Measurements from ENCODE around the gene HDAC4.

HDAC4 gene

DNA sequence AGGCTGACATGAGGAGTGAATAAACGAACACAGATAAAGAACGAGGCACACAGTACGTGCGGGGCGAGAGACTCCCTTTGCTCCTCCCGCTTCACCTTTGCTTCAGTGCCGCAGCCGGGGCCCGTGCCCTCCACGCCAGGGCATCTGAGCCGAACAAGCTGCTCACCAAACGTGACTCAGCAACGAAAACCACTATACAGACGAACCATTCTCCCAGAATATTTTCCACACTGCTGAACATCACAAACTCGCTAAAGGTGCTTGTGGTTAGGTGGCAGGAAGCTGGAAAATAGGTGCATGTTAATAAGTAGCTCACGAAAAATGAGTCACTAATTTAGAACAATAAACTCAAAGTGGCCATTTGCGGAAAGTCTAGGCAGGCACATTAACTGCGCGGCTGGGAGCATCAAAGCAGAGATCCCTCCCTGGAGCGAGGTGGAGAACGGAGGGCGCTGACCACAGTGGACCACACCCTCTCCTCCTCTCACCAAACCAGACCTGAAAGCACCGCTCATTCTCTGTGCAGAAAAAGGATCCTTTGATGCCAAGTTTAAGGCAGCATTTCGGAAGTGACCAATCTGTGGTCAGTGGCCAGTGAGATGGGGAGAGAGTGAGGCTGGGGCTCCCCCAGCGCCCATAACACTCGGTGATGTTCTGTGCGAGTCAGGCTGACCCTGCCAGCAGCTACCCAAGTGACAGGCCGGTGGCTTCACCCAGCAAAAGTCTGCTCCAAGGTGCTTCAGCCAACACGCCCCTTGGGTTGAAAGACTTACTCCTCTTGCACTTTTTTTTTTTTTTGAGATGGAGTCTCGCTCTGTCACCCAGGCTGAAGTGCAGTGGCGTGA, 153.2 kb downstream of the HDAC4 start:
- no peak for DNase-seq

GRCh38 chr2:239246723-239247122, 154.1 kb downstream of the HDAC4 start:
- DNase-seq: peak; percentile 28 to 73

DNA sequence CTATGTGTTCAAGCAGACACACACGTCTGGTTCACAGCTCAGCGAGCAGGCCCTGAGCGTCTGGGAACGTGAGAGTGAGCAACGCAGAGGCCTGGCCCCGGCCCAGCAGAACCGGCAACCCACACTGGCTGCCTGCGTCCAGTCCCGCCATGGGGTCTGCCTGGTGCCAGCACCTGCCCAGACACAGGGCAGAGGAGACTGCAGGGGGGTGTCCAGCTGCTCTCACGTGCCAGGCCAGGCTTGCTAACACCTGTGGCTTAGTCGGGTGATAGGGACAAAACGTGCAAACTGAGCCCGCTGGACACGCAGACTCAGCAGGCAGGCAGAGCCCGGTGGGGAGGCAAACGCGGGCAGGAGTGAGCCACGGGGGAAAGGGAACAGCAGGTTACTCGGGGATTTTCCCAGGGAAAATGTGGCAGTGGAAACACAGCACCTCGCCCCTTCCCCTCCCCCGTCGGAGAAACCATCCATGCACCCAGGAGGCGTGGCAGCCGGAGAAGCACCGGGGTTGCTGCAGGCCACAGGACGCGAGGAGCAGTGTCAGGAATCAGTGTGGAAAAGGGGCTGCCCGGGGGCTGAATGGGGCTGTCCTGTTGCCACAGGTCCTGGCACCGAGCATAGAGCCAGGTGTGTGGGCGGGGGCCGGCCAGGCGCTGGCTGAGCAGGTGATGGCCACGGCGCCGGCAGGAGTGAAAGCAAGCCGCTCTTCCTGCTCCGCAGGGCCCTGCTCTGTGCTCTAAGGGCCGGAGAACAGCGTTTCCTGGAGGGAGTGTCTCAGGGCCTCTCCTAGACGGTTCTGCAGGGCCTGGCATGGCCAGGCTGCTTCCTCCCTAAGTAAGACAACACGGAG, 154.7 kb downstream of the HDAC4 start:
- peak; percentile 39 to 69 for DNase-seq

DNA sequence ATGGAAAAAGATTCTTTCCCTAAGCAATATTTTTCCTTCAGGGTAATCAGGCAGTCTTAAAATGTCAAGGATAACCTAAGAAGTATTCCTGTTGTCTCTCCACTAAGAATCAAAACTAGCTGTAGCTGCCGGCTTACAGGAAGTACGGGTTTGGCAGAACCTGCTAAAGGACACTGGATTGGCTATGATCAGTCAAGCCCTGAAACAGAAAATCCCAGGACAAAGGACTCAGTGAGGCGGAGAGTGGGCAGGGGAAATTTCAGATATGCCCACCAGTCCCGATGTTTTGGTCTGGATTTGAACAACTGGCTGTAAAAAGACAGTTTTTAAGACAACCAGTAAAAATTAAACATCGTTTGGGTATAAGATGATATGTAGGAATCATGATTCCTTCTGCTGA, 155.7 kb downstream of the HDAC4 start:
- DNase-seq: peak in 1 of 2 experiments; percentile 15

DNA sequence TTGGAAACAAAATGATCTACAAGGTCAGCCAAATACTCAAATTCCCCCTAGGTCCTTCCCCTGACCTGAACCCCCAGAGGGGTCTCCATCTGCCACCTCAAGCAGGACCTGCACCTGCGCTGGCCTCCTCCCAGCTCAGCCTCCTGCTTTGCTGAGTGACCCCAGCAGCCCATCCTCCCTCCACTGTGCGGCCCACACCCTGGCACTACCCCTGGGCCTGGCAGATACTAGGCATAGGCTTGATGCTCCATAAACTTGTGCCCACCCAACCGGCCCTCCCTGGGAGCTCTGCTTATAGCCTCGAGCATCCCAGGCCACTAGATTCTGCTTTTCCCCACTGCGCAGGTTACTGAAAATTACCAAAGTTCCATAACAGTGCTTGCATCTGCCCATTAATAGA, 156.2 kb downstream of the HDAC4 start:
- no peak for DNase-seq

- no peak for DNase-seq
These were observed 159.3 kb downstream of the HDAC4 start for GRCh38 chr2:239241431-239241960.

DNA sequence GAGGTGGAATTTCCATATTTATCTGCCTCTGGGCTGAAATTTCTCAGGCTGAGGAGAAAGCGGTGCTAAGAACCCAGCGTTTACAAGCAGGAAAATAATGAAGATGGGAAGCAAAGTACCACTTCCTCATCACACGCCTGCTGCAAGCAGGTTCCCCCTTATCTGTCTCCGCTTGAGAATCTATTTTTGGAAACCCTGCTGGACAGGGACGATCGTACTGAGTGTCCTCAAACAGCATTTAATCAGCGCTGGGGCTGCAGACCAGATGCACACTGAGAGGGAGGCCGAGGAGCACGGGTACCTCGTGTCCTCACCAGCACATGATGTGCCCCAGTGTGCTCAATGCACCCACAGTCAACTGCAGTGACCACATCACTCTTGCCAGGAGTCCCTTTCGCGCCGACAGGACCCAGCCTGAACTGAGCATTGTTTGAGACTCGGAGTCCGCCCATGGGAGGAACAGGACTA, 160.4 kb downstream of the HDAC4 start:
- no peak for DNase-seq

DNA sequence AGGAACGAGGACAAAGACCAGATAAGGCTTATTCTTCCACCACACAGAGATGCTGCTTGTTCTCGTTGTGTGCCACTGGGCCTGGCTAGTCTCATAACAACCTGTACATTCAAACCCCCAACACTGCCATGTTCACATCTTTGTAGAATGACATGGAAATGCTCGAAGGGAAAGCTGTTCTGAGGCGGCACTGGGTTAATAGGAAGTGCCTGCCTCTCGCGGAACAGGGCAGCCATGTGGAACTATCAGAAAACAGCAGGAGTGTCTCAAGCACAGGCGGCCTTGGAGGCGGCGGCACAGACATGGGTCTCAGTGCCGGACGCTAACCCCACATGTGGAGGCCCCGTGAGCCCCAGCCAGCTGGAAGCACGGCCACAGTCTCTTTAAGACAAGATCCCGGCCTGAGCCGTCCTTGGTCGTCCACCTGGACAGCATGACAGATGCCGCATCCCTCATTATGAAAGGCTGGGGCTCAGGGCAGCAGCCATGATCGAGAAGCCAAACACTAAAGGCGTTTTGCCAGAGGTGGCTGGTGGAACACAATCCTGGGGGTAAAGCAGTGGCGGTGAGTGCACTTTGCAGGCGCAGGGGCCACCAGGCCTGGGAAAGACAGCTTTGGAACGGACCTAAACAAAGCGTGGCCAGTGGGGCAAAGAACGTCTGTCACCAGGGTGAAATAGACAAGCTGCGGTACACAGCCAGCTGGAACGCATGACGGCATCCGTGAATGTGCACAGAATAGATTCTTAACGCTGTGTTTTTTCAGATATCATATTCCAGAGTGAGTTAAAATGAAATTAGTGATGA, 161.0 kb downstream of the HDAC4 start:
- peak in 1 of 2 experiments; percentile 5 for DNase-seq

DNA sequence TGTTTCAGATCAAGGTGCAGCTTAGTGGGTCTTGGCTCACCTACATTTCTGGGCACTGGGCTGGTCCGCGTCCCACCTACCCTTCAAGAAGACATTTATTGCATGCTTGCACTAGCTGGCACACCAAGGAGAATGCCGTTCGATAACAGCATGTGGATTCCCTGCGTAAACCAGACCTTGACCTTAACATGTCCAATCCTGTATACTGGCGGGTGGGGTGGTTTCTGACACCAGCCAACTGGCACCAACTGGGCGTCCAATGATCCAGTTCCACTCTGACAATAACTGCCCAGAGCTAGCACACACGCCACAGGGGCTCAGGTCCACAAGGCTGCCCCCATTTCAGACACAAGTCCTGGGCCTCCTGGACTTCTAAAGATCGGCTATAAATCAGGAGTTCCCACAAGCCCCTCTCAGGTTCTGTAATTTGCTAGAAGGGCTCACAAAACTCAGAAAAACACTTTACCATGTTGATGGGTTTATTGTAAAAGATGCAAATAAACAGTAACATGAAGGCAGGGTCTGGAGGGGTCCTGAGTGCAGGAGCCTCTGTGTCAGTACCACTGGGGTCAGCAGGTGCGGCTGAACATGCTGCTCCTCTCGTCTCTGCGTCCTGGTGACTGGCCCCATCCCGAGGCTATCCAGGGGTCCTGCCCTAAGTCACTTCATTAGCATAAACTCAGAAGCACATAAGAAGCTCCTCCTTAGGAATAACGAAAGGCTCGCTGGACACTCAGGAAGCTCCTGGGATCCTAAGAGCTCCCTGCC, 161.8 kb downstream of the HDAC4 start:
- no peak for DNase-seq

DNA sequence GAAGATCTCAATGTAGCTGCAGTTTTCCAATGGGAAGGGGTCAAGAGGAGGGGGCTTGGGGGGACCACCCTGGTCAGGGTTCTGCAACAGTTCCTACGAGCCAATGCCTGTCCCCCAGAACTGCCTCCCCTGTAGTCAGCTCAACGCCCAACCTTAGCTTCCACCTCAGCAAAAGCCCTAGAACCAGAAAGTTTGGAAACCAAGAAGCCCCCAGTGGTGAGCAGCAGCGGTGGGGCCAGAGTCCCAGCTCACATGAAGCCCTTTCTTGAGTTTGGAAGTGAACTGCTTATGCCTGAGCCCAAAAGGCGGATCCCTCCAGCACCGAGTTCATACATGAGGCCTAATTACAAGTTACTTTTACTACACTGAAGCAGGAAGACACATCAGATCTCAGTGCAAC, 162.4 kb downstream of the HDAC4 start:
- DNase-seq: no peak

DNA sequence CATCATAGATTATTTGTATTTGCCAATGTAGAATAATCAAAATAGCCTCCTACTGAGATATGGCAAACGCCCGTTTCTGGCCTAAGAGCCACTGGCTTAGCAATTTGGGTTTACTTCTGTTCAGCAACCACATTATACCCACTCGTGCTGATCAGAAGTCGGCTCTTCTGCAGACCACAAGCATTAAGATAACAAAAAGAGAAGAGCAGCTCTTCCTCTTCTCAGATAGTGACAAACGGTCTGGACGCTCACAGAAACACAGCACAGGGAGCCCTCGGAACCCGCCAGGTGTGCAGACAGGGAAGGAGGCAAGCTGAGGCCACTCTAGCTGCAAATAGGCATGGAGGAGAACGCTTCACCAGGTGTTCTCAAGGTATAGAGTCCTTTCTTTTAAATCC, 164.0 kb downstream of the HDAC4 start:
- DNase-seq: no peak

GRCh38 chr2:239236043-239236807, 164.6 kb downstream of the HDAC4 start:
- DNase-seq: no peak

- no peak for DNase-seq
These were observed 165.5 kb downstream of the HDAC4 start for GRCh38 chr2:239235311-239235710.

GRCh38 chr2:239234191-239235175, 166.3 kb downstream of the HDAC4 start:
- DNase-seq: no peak

DNA sequence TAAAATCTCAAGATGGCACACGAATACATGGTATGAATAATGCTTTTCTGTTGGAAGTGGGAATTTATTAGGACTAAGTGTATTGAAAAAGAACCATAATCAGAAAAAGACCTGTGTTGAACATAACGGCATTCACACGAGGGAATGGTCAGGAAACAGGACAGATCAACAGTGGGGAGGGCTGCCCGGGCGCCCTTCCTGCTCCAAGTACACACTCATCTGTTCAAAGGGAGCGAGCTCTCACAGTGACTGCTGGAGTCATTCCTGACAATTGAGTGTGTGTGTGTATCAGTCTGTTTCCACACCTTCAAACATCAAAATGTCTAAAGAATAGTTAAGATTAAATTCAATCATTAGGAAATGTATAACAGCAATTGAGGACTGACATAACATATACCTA, 167.2 kb downstream of the HDAC4 start:
- DNase-seq: no peak

DNA sequence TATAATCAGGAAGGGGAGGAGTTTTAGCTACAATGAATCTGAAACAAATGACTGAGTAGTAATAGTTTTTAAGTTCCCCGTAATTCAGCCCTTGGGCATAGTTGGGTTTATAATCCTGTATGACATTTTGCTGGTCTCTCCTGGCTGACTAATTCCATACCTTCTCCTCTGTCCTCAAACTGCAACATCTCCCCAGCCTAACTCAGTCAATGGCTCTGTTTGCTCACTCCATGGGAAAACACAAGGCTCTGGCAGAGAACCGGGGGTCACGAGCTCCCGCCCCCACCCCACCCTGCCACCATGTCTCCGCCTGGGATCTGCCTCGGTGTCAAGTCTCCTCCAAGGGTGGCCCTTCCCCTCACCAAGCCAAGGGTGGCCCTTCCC, 168.6 kb downstream of the HDAC4 start:
- no peak for DNase-seq

DNA sequence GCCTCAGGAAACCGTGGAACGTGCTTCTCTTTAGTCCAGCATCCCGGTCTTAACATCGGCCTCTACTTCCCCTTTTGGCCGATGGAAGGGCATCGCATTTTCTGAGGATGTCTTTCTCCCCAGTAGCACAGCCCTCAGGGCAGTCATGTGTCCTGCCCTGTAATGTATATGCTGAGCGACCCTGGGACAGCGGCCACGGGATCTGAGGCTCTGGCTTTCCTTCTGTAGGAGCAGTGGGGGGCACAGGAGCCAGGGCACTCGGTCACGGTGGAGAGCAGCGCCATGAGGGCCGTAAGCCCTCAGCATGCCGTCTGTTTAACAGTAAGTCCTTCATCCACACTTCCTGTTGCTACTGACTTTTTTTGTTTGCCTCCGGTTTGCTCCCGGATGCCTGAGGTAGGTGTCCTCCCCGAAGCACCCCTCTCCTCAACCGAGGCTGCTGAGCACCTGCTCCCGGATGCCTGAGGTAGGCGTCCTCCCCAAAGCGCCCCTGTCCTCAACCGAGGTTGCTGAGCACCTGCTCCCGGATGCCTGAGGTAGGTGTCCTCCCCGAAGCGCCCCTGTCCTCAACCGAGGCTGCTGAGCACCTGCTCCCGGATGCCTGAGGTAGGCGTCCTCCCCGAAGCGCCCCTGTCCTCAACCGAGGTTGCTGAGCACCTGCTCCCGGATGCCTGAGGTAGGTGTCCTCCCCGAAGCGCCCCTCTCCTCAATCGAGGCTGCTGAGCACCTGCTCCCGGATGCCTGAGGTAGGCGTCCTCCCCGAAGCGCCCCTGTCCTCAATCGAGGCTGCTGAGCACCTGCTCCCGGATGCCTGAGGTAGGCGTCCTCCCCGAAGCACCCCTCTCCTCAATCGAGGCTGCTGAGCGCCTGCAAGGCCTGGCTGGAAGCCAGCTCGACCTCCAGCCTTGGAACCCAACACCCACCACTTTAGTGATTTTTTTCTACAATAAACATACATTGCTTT, 169.3 kb downstream of the HDAC4 start:
- DNase-seq: no peak

- DNase-seq: no peak
These were observed 170.3 kb downstream of the HDAC4 start for GRCh38 chr2:239230318-239231052.

All from NCI-H2081 (cell line).